GM13977 (cell line): ENCODE data around the gene SLC4A3.

Experiments
- DNase-seq: peaks from one replicate; pipeline ENCODE4 v3.0.0; 2012; ENCODE audit warnings: low spot score
- in situ Hi-C: fragments of 300-500 bp; cut with MboI; formaldehyde crosslinking; loops from one replicate; pipeline ENCODE4 v1.12.0; 2022; ENCODE audit warnings: low sequenced_read_pairs, low pct_unique_long_range_greater_than_20kb, mixed read lengths, inconsistent platforms; ENCODE audit not compliant: unreplicated experiment
- TF ChIP-seq, protein P1 (sequence below): IDR thresholded peaks from 2 replicates; pipeline ENCODE4 v1.5.1; 2012; ENCODE audit warnings: mild to moderate bottlenecking, control low read depth; ENCODE audit not compliant: insufficient read depth; ENCODE audit errors: extremely low read depth, missing control alignments

Gene SLC4A3

DNA sequence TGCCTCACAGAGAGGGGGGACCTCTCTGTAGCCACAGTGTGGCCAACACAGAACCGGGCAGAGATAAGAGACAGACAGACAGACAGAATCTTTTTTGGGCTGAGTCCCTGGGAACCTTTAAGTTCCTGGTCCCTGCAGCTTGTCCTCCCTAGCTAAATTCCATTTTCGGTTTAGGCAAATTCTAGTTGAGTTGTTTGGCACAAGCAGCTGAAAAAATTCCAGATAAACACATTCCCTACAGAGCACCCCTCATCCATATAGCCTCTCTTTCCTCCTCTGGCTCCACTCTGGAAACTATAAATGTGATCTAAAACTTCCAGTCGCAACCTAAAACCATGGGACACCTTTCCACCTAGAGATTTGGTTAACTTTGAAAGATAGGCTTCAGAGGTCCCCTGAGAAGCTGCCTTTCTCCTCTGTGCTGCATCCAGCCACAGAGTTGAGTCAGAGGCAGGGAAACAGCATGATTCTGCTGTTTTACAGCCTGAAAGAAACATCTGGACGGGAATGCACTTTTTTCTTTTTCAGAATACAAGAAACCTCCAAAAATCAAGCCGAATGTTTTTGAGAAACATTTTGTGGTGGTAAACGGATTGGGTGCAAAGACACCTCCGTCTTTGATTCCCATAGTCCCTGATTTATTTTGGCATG, 30.9 kb downstream of the SLC4A3 start:
- TF ChIP-seq, protein P1, sequence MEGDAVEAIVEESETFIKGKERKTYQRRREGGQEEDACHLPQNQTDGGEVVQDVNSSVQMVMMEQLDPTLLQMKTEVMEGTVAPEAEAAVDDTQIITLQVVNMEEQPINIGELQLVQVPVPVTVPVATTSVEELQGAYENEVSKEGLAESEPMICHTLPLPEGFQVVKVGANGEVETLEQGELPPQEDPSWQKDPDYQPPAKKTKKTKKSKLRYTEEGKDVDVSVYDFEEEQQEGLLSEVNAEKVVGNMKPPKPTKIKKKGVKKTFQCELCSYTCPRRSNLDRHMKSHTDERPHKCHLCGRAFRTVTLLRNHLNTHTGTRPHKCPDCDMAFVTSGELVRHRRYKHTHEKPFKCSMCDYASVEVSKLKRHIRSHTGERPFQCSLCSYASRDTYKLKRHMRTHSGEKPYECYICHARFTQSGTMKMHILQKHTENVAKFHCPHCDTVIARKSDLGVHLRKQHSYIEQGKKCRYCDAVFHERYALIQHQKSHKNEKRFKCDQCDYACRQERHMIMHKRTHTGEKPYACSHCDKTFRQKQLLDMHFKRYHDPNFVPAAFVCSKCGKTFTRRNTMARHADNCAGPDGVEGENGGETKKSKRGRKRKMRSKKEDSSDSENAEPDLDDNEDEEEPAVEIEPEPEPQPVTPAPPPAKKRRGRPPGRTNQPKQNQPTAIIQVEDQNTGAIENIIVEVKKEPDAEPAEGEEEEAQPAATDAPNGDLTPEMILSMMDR = no peak
- in situ Hi-C loops = no loop called here

DNA sequence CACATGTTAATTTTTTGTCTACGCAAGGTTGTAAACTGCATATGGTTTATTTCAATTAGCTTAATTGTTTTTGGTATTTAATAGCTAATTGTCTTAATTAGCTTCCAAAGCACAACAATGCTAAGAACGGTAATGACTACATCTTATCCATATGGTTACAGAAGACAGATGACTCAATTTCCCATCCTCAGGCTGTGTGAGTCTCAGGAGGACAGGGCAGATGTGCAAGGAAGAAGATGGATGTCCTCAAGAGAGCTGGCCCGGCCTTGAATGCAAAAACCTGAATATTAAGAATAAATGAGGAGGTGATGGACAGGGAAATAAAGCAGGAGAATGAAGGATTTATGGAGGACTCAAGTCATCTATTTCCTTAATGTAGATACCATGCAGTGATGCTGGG, 31.4 kb downstream of the SLC4A3 start:
- TF ChIP-seq, protein P1 = no peak
- in situ Hi-C loops = no loop called here
- no peak for DNase-seq

More for the DNA sequence above, 30.9 kb downstream of the SLC4A3 start:
- no peak for DNase-seq

DNA sequence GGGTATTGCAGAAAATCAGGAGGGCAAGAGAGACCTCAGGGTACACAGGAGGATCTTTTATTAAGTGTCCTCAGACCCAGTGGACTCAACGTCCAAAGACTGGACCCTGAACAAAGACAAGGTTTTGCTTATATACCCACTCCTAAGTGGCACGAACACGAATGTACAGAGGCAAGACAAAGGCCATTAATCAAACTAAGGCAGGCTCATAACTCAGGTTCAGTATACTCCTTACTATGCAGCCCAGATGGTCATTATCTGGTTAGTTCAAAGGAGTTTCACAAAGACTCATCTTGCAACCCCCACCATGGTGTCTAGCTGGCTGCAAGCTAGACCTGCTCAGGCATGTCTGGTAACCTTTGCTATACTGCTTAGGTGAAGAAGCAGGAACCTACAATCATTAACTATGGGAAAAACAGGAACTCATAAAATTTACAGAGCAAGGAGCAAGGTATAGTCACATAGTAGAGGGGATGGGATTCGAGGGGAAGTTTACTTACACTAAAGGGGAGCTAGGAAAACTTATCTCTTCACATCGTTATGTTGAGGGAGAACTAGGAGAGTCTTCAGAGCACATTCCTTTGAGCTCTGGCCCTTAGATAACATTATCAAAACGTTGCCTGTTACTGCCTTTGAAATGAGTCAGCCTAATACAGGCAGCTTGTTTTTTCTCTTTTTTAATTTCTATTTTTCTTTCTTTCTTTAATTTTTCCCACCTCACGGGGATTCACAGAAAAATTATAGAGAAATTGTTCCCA, 33.9 kb downstream of the SLC4A3 start:
- no peak for DNase-seq
- in situ Hi-C loops = no loop called here
- TF ChIP-seq, protein P1 = no peak

DNA sequence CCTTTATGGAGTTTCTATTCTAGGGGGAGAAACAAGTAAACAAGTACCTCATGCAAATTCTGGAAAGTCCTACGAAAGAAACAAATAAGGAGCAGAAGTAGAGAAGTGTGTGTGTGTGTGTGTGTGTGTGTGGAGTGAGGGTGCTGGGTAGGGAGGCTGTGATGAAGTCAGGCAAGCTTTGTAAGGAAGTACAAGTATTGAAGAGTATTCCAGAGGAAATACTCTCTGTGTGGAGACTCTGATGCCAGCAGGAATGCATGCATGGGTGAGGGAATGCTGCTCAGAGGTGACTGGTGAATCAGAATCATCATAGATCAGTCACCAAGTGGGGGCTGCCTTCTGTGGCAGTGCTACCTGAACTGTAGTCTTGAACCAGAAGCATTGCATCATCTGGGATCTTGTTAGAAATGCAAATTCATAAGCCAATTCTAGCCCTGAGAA, 34.5 kb downstream of the SLC4A3 start:
- no peak for DNase-seq
- TF ChIP-seq, protein P1 = no peak
- in situ Hi-C loops = no loop called here

DNA sequence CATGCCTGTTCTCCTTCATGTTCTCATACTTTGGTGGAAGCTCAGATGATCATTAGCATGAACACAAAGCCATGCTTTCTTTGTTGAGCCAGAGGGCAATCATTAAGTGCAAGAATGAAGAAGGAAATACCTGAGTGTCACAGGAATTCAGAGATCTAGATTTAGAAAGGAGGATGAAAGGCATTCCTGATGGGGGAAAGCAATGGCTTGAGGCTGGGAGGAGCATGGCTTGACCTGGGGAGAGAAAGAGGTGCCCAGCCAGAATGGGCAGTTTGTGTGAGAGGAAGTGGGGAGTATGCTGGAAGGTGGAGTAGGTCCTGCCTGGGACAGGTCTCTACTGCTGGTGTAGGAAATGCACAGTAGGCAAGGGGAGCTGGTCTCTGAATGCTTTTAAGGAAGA, 35.1 kb downstream of the SLC4A3 start:
- in situ Hi-C loops = no loop called here
- DNase-seq = no peak
- TF ChIP-seq, protein P1 = no peak

DNA sequence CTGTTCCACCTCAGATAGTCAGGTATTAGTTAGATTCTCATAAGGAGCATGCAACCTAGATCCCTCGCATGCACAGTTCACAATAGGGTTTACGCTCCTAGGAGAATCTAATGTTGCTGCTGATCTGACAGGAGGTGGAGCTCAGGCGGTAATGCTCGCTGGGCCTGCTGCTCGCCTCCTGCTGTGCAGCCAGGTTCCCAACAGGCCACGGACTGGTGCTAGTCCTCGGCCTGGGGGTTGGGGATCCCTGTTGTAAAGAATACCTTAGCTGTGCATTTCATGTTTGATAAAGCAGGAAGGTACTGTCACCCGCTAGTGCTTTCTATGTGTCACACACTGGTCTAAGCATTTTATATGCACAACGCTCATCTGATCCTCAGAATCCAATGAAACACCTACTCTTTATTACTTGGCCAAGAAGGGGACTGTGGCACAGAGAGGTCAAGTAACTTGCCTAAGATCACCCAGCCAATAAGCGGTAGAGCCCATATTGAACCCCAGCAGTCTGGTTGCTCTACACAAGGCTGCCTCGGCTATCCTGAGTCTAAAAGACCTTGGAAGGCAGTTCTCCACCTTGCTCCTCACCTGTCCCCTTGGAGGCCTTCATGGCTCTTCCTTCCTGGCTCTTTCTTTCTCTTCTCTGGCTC, 35.8 kb downstream of the SLC4A3 start:
- no peak for DNase-seq
- in situ Hi-C loops = no loop called here
- TF ChIP-seq, protein P1 = no peak
